Spleen (tissue), 13 donors: ENCODE data around the gene FAM20C. TPM values are rescaled to one million over a fixed set of nuclear protein-coding genes. Genes with fewer than 3 reads are reported as not detected.

Experiments used
- DNase-seq: peaks from one replicate; pipeline ENCODE4 v3.0.0-alpha.2; 2020
- H3K27ac ChIP-seq, 8 donors: fragments of 200-600 bp; sonication (generic) in 7 of 8; 1 replicate in 4 of 8; 2 replicates in 4 of 8; pipeline versions ENCODE4 v1.5.0 to v1.8.0; 2016 to 2021; ENCODE audit warnings: inconsistent platforms in 4 of 8, mild to moderate bottlenecking in 4 of 8, moderate library complexity in 1 of 8
- H3K27me3 ChIP-seq, 7 donors: fragments of 200-600 bp; sonication (generic) in 6 of 7; replicated peaks in 1 of 7; 1 replicate in 4 of 7; 2 replicates in 3 of 7; pipeline versions ENCODE4 v1.5.0 to v1.8.0; 2016 to 2021; ENCODE audit warnings: inconsistent platforms in 3 of 7, mild to moderate bottlenecking in 1 of 7
- H3K36me3 ChIP-seq, 6 donors: fragments of 200-600 bp; sonication (generic) in 5 of 6; 1 replicate in 4 of 6; 2 replicates in 2 of 6; pipeline versions ENCODE4 v1.5.0 to v1.8.0; 2016 to 2021; ENCODE audit warnings: inconsistent platforms in 2 of 6
- H3K4me1 ChIP-seq, 6 donors: fragments of 200-600 bp; sonication (generic) in 5 of 6; 1 replicate in 3 of 6; 2 replicates in 3 of 6; pipeline versions ENCODE4 v1.5.0 to v1.8.0; 2016 to 2021; ENCODE audit warnings: inconsistent platforms in 3 of 6
- H3K4me3 ChIP-seq, 8 donors: fragments of 200-600 bp; sonication (generic) in 7 of 8; 1 replicate in 4 of 8; 2 replicates in 4 of 8; pipeline versions ENCODE4 v1.5.0 to v1.8.0; 2016 to 2021; ENCODE audit warnings: inconsistent platforms in 4 of 8, mild to moderate bottlenecking in 4 of 8, moderate library complexity in 2 of 8
- H3K9me3 ChIP-seq, 8 donors: fragments of 200-600 bp; sonication (generic) in 7 of 8; 1 replicate in 4 of 8; 2 replicates in 4 of 8; pipeline versions ENCODE4 v1.5.0 to v1.8.0; 2016 to 2021; ENCODE audit warnings: inconsistent platforms in 4 of 8
- POLR2A ChIP-seq, 3 donors: fragments of 450-650 bp; IDR thresholded peaks; one replicate each; pipeline ENCODE4 v1.5.1; 2017; ENCODE audit warnings: antibody characterized with exemption in 3 of 3, mild to moderate bottlenecking in 1 of 3
- POLR2AphosphoS5 ChIP-seq, 3 donors: sonication (generic); formaldehyde crosslinking; IDR thresholded peaks; one replicate each; pipeline ENCODE4 v1.5.1; 2017; ENCODE audit warnings: antibody characterized with exemption in 3 of 3
- WGBS, 5 donors: extraction: QIAGEN DNeasy Blood & Tissue Kit in 3 of 5; methylation state at CpG; one replicate each; pipeline versions ENCODE4 v1.1.5 to v1.1.7; 2013 to 2018; 5-methylcytosine and 5-hydroxymethylcytosine counted together
- intact Hi-C: fragments of 100-400 bp; cut with DNase I; formaldehyde crosslinking; loops from one replicate; pipeline ENCODE4 v1.15.0; 2023; ENCODE audit warnings: low total_unique reads
- long read RNA-seq, 2 donors: transcript quantifications; one replicate each; lab custom pipeline, GENCODE V29; 2026
- polyA plus RNA-seq, 3 donors: library from polyadenylated mRNA; stranded (reverse); fragments of 200-250 nt; gene quantifications; one replicate each; pipeline ENCODE4 v1.2.1, GENCODE V29; 2013
- total RNA-seq, 7 donors: library from RNA; depleted of rRNA in 3 of 7; stranded (reverse); fragments of >200 nt in 3 of 7; fragmentation: NEBNext Ultra II Directional in 4 of 7; extraction: Animal tissue kit (Norgen Biotek cat#: 25700) in 4 of 7; gene quantifications; one replicate each; pipeline versions ENCODE4 v1.1.0 to v1.2.1, GENCODE V29; 2016 to 2021
- TF ChIP-seq, protein P1 (sequence below), 11 experiments: fragments of 200-600 bp in 7 of 11; fragments of 450-650 bp in 4 of 11; sonication (generic) in 4 of 11; IDR thresholded peaks in 8 of 11; conservative IDR thresholded peaks in 3 of 11; 1 replicate in 7 of 11; 2 replicates in 4 of 11; pipeline versions ENCODE4 v1.4.0 to v1.8.0; 2016 to 2021; ENCODE audit warnings: antibody characterized with exemption in 11 of 11, inconsistent platforms in 4 of 11, mild to moderate bottlenecking in 1 of 11
- donor health status: healthy with polysubstance abuse.
- donor health status: DM: no; HTN: no; CAD: no; lungs with moderate emphysema.
- donor health status: DM: no; HTN: no; CAD: no.
- donor health status: Bipolar disorder and iron deficiency.
- donor health status: healthy.
- donor health status: DM: no; HTN: no; CAD: no.
- donor health status: DM: yes; HTN: yes; CAD: no.

FAM20C gene
- 10 to 100 TPM in 5 of 7 donors, 1 to 10 TPM in 2; 8.8 to 27.3 (median 14.9) TPM for total RNA-seq
- polyA plus RNA-seq: 10 to 100 TPM in 2 of 3 donors, 1 to 10 TPM in 1; 6.9 to 15.8 (median 10.5) TPM
- long read RNA-seq, donor 1, partial matches to known transcripts: 0 of 3 reads
- long read RNA-seq, donor 1, other reads (novel, unspliced or antisense): 0 of 3 reads
- long read RNA-seq, donor 2, transcript FAM20C-201 (10 exons, 2,751 nt): major isoform, 7 of 12 reads
- long read RNA-seq, donor 2, partial matches to known transcripts: 5 of 12 reads
- long read RNA-seq, donor 2, other reads (novel, unspliced or antisense): 0 of 12 reads

DNA sequence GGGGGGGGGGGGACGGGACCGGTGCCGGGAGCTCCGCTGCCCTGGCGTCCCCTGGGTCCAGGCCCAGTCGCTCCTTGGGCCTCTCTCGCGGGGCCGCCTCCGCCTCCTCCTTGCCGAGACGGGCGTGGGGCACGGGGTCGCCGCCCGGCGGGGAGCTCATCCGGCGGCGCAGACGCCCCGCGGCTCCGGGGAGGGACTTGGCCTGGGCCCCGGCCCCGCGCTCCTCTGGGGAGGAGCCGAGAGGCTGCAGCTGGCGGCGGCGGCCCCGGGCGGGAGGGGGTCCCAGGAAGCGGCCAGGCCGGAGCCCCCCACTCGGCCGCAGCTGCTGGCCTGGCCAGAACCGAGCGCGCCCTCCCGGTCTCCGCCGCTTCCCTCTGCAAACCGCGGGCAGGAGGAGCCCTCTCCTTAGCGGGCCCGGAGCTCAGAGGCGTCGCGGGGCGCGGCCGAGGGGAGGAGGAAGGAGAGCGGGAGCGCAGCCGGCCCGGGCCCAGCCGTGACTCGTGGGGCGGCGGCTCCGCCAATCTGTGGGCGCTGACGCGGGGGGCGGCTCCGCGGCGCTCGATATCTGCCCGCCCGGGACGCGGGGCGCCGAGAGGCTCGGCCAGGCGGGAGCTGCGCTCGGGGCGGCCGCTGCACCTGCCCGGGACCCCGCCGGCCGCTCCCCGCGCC, at the start of gene FAM20C:
TSS of gene FAM20C (plus strand) at position 591 of the 669 bp plus-strand sequence. CDS start 629 bp downstream, outside the sequence.
- WGBS, 5 donors: 0 to 3% (median 1%) methylated on average over 22 to 89 of the region's 89 CpGs
- peak; percentile 90 for DNase-seq
- intact Hi-C loops: no loop called here
- H3K4me1 ChIP-seq: peaks cover 0 to 52% (median 26%) of the 10 kb centered on the region in 6 donors
- peak within 1 kb of the TSS in 7 of 8 donors; percentile 29 to 86 (median 72) for H3K27ac ChIP-seq
- H3K36me3 ChIP-seq: peaks cover 0 to 19% (median 2%) of the 10 kb centered on the region in 6 donors
- TF ChIP-seq POLR2A (IDR thresholded peaks at IDR 0.05) (no peak), POLR2AphosphoS5 (IDR thresholded peaks at IDR 0.05) (peak; percentile 67 to 83 (median 72))
- TF ChIP-seq, protein P1, sequence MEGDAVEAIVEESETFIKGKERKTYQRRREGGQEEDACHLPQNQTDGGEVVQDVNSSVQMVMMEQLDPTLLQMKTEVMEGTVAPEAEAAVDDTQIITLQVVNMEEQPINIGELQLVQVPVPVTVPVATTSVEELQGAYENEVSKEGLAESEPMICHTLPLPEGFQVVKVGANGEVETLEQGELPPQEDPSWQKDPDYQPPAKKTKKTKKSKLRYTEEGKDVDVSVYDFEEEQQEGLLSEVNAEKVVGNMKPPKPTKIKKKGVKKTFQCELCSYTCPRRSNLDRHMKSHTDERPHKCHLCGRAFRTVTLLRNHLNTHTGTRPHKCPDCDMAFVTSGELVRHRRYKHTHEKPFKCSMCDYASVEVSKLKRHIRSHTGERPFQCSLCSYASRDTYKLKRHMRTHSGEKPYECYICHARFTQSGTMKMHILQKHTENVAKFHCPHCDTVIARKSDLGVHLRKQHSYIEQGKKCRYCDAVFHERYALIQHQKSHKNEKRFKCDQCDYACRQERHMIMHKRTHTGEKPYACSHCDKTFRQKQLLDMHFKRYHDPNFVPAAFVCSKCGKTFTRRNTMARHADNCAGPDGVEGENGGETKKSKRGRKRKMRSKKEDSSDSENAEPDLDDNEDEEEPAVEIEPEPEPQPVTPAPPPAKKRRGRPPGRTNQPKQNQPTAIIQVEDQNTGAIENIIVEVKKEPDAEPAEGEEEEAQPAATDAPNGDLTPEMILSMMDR (IDR thresholded peaks at IDR 0.05 in 8 of 11, conservative IDR thresholded peaks at IDR 0.05 in 3 of 11): no peak
- H3K9me3 ChIP-seq: no peaks in the 10 kb centered on the region
- peak within 1 kb of the TSS; percentile 48 to 81 (median 58) for H3K4me3 ChIP-seq
- H3K27me3 ChIP-seq: peaks cover 0 to 75% (median 35%) of the 10 kb centered on the region in 7 donors

DNA sequence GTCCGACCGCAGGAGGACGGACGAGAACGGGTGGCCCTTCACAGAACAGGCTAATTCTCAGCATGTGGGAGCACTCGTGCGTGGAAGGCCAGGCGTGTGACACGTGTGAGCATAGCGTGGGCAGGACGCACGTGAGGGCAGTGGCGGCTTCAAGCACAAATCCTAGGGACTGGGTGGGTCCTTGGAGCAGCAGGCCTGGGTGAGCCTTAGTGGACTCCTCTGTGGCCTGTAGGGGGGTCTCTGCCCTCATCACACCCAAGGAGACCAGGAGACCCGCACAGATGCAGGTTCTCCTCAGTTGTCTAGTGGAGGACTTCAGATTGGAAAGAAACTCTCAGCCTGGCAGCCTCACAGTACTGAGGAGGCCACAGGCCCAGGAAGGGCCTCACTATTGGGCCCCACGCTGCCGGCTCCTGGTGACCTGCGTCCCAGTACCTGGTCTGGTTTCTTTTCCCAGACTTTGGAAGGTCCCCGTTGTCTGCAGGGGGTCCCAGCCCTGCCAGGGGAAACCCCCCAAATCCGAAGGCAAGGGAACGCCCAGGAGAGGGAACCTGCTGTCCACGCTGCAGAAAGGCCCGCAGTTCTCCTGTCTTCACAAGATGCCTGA, 49.1 kb upstream of the FAM20C start:
- H3K9me3 ChIP-seq: no peaks in the 10 kb centered on the region

DNA sequence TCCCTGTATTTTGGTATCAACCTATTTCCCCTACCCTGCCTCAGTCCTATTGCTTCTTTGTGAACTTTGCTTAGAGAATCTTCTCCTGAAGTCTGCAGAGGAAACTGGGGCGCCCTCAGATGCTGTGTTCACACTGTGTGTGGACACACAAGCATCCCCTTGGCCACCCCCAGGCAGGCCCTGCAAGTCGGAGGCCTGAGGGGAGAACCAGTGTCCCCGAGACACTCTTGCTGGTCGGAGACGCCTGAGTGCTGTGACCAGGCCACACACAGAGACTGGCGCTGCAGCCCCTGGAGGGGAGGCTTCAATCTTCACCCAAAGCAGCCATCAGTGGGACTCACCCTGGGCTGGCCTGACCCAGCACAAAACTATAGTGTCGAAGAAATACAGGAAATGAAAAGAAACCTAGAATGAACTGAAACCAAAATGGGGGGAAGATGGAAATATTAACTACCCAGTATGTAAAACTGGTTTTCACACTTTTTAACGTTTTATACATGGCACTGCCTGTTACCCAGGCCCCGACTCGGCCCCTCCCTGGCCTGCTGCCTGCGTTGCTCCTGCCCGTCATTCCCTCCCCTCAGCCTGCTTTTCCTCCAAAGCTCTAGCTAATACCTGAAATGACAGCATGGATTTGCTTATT, 48.4 kb upstream of the FAM20C start:
- peak overlapping the region in 5 of 8 donors; percentile 29 to 68 (median 59) for H3K27ac ChIP-seq
- no peak for DNase-seq
- TF ChIP-seq, protein P1 (IDR thresholded peaks at IDR 0.05 in 8 of 11, conservative IDR thresholded peaks at IDR 0.05 in 3 of 11): no peak
- TF ChIP-seq POLR2AphosphoS5 (IDR thresholded peaks at IDR 0.05): no peak
- TF ChIP-seq POLR2A (IDR thresholded peaks at IDR 0.05): no peak
- H3K27me3 ChIP-seq: peaks cover 0 to 22% (median 0%) of the 10 kb centered on the region in 7 donors
- 68 to 77% (median 69%) methylated on average over 12 of the region's 12 CpGs for WGBS, 5 donors
- peaks cover 0 to 11% (median 0%) of the 10 kb centered on the region in 6 donors for H3K36me3 ChIP-seq
- H3K4me3 ChIP-seq: no peak overlapping the region
- peaks cover 0 to 23% (median 5%) of the 10 kb centered on the region in 6 donors for H3K4me1 ChIP-seq
- no peaks in the 10 kb centered on the region for H3K9me3 ChIP-seq
- intact Hi-C loops: no loop called here

More for the DNA sequence above, 49.1 kb upstream of the FAM20C start:
- peak in 1 of 3 donors; percentile 29 for TF ChIP-seq POLR2AphosphoS5 (IDR thresholded peaks at IDR 0.05)
- TF ChIP-seq, protein P1 (IDR thresholded peaks at IDR 0.05 in 8 of 11, conservative IDR thresholded peaks at IDR 0.05 in 3 of 11): no peak
- no peak for TF ChIP-seq POLR2A (IDR thresholded peaks at IDR 0.05)
- Histone ChIP-seq H3K4me1 (peaks cover 0 to 17% (median under 1%) of the 10 kb centered on the region in 6 donors), H3K27me3 (peaks cover 0 to 22% (median 0%) of the 10 kb centered on the region in 7 donors), H3K4me3 (no peak overlapping the region), H3K27ac (peak overlapping the region in 1 of 8 donors; percentile 59), H3K36me3 (peaks cover 0 to 11% (median 0%) of the 10 kb centered on the region in 6 donors)
- intact Hi-C loops: no loop called here
- 91 to 95% (median 93%) methylated on average over 16 to 22 of the region's 22 CpGs for WGBS, 5 donors
- DNase-seq: no peak
